Skin of body (tissue), 2 donors: ENCODE measurements around the gene GALNT5. TPM values are rescaled to one million over a fixed set of nuclear protein-coding genes. Genes with fewer than 3 reads are reported as not detected.

Source experiments
- DNase-seq: peaks from one replicate; lab custom pipeline; 2025; lab: John Stamatoyannopoulos, UW
- total RNA-seq: library from RNA; depleted of rRNA; stranded (reverse); fragments of >200 nt; gene quantifications from one replicate; pipeline ENCODE4 v1.2.3, GENCODE V29; 2014

GALNT5 gene
- total RNA-seq, 1 donor from 2014 or later = 8.3 TPM

- no peak for DNase-seq
Measured at GRCh38 chr2:157287160-157287559, 29.7 kb downstream of the GALNT5 start.

- DNase-seq = no peak
Measured at GRCh38 chr2:157290525-157290924, 33.0 kb downstream of the GALNT5 start.

GRCh38 chr2:157291018-157291417 lies 33.5 kb downstream of the GALNT5 start:
- no peak for DNase-seq

- no peak for DNase-seq
Measured at GRCh38 chr2:157292853-157293252, 35.3 kb downstream of the GALNT5 start.

GRCh38 chr2:157296490-157296889 lies 39.0 kb downstream of the GALNT5 start:
- no peak for DNase-seq

GRCh38 chr2:157296958-157297357 lies 39.5 kb downstream of the GALNT5 start:
- DNase-seq = no peak

- DNase-seq = no peak
Measured at GRCh38 chr2:157301307-157301706, 43.8 kb downstream of the GALNT5 start.

GRCh38 chr2:157302492-157303099 lies 45.1 kb downstream of the GALNT5 start:
- peak; percentile 48 for DNase-seq

GRCh38 chr2:157303612-157304011 lies 46.1 kb downstream of the GALNT5 start:
- no peak for DNase-seq

GRCh38 chr2:157304811-157305722 lies 47.6 kb downstream of the GALNT5 start:
- no peak for DNase-seq

GRCh38 chr2:157305723-157306110 lies 48.2 kb downstream of the GALNT5 start:
- DNase-seq = no peak

GRCh38 chr2:157307021-157307420 lies 49.5 kb downstream of the GALNT5 start:
- DNase-seq = no peak

- no peak for DNase-seq
Measured at GRCh38 chr2:157309878-157310277, 52.4 kb downstream of the GALNT5 start.

- DNase-seq = no peak
Measured at GRCh38 chr2:157311706-157312105, 54.2 kb downstream of the GALNT5 start.

GRCh38 chr2:157312866-157313486 lies 55.5 kb downstream of the GALNT5 start:
- no peak for DNase-seq

GRCh38 chr2:157315901-157316300 lies 58.4 kb downstream of the GALNT5 start:
- no peak for DNase-seq

- no peak for DNase-seq
Measured at GRCh38 chr2:157318884-157319283, 61.4 kb downstream of the GALNT5 start.

GRCh38 chr2:157319795-157320194 lies 62.3 kb downstream of the GALNT5 start:
- DNase-seq = no peak

- DNase-seq = no peak
Measured at GRCh38 chr2:157320409-157320808, 62.9 kb downstream of the GALNT5 start.

GRCh38 chr2:157321466-157321865 lies 64.0 kb downstream of the GALNT5 start:
- DNase-seq = no peak

GRCh38 chr2:157322432-157322831 lies 64.9 kb downstream of the GALNT5 start:
- no peak for DNase-seq

- DNase-seq = no peak
Measured at GRCh38 chr2:157324331-157324843, 66.9 kb downstream of the GALNT5 start.
